GM18499 (cell line): ENCODE data around the gene GEMIN2.
A peak's percentile ranks its signal among the peaks of the same experiment; 100 is the strongest.
"Not testable (repeated sequence)": the region's sequence is repeated elsewhere in the genome, so short reads cannot be mapped to it uniquely, and the experiment has no call there.

Experiments used
- ATAC-seq: cut with Tn5 transposase; IDR thresholded peaks from one replicate; pipeline ENCODE4 v1.9.1; 2021; ENCODE audit warnings: moderate number of reproducible peaks; ENCODE audit not compliant: insufficient read depth, unreplicated experiment

The GEMIN2 gene, protein sequence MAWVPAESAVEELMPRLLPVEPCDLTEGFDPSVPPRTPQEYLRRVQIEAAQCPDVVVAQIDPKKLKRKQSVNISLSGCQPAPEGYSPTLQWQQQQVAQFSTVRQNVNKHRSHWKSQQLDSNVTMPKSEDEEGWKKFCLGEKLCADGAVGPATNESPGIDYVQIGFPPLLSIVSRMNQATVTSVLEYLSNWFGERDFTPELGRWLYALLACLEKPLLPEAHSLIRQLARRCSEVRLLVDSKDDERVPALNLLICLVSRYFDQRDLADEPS

DNA sequence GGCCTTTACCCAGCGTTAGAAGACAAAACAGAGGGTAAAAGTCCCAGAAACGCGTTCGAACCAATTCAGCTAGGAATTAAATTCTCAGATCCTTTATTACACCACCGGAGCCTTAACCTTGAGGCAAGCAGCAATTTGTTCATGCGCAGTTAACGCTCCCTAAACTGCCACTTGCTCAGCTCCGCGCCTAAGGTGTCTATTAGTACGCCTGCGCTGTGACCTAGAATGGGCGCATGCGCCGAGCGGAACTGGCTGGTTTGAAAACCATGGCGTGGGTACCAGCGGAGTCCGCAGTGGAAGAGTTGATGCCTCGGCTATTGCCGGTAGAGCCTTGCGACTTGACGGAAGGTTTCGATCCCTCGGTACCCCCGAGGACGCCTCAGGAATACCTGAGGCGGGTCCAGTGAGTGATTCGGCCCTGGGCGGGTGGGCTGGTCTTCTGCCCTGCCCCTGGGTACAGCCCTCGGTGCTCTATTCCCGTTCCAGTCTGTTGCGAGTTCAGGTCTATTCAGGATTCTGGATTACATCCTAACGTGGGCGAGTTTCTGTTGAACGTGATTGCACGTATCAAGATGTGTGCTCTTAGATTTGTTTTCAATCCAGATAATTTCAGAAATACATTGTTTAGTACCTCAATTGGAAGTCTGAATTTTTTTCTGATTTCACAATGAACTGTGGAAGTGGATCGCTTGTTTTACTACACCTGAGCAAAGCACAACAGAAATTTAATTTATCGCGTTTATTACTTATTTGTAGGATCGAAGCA is at the start of gene GEMIN2:
TSS of gene GEMIN2 (plus strand) at position 251 of the 766 bp plus-strand sequence. CDS start at position 267, 16 bp downstream.
- peak; percentile 85 for ATAC-seq

DNA sequence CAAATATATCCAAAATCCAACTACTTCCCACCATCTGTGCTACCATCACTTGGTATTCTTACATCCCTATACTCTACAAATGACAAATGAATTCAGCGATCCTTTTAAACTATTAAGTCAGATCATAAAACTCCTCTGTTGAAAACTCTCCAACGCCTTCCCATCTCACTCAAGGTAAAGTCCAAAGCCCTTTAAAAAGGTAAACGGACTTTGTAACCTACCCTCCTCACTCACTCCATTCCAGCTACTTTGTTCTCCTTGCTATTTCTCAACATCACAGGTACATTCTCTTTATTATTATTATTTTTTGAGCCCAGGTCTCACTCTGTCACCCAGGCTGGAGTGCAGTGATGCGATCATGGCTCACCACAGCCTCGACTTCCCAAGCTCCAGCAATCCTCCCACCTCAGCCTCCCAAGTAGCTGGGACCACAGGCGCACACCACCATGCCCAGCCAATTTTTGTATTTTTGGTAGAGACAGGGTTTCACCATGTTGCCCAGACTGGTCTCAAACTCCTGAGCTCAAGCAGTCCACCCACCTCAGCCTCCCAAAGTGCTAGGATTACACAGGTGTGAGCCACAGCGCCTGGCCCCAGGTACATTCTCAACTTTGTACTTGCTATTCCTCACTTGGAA is 44.8 kb upstream of the GEMIN2 start:
- not testable (repeated sequence) for ATAC-seq

DNA sequence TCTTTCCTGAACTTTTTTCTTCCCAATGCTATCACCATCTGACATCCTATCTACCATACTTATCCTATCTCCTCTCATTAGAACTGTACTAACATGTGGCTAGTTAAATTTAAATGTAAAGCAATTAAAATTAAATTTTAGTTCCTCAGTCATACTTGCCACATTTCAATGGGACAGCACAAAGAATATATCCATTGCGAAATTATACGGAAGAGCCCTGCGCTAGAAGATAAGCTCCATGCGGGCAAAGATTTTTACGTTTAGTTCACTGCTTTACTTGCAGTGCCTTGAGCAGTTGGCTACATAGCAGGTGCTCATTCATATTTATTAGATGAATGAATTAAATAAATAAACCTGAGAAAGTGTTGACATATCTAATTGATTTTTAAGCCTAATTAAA is 44.2 kb upstream of the GEMIN2 start:
- ATAC-seq: no peak

DNA sequence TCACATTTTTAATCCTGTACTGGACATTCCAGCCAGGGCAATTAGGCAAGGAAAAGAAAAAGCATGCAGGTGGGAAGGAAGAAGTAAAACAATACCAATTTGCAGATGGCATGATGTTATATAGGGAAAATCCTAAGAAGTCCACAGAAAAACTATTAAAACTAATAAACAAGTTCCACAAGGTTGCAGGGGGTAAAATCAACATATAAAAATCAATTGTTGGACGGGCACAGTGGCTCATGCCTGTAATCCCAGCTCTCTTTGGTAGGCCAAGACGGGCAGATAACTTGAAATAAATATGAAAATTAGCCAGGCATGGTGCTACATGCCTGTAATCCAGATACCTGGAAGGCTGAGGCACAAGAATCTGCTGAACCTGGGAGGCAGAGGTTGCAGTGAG is 43.0 kb upstream of the GEMIN2 start:
- ATAC-seq: no peak

DNA sequence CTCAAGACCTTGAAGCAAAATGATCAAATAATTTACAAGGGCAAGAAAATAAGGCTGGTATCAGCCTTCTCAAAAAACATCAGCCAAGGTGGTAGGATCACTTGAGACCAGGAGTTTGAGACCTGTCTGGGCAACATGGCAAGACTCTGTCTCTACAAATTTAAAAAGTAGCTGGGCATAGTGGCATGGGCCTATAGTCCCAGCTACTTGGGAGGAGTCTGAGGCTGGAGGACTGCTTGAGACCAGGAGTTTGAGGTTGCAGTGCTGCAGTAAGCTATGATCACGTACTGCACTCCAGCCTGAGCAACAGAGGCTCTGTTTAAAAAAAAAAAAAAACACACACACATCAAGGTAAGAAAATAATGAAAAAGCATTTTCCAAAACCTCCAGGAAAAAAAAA is 33.2 kb upstream of the GEMIN2 start:
- ATAC-seq: no peak

DNA sequence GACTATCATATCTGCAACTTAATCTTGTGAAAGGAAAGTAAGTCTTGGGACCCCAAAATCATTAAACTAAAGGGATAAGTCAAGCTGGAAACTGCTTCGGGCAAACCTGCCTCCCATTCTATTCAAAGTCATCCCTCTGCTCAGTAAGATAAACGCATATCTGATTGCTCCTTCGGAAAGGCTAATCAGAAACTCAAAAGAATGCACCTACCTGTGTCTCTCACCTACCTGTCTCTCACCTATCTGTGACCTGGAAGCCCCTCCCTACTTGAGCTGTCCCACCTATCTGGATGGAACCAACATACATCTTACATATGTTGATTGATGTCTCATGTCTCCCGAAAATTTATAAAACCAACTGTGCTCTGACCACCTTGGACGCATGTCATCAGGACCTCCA is 31.0 kb upstream of the GEMIN2 start:
- ATAC-seq: no peak

DNA sequence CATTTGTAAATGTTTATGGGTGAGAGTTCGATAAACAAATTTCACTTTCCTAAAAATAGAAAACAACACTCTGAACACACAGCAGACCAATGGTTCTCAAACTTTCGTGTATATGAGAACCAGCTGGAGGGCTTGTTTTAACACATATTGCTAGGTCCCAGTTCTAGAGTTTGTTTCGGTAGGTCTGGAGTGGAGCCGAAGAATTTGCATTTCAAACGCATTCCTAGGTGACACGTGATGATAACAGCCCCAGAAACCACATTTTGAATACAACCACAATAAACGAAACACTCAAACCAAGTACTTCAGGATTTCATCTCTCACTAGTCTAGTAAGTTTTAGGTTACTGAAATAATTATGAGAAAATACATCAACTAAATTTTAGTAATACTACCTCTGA is 28.2 kb upstream of the GEMIN2 start:
- no peak for ATAC-seq

DNA sequence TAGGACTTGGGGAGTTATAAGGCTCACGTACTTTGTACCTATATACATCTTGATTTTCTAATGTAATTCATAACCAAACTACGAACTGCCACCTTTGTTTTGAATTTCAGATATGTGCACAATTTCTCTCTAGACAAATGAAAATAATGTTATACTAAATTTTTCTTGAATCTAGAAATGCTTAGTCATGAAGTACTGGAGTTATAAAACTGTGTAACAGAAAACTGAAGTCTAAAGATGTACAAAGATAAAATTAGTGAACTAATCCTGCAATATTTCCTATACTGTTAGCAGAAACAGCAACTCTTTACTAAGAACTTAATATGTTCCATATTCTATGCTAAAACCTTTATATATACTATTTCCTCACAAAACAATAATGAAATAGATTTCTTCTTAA is 26.6 kb upstream of the GEMIN2 start:
- ATAC-seq: no peak

DNA sequence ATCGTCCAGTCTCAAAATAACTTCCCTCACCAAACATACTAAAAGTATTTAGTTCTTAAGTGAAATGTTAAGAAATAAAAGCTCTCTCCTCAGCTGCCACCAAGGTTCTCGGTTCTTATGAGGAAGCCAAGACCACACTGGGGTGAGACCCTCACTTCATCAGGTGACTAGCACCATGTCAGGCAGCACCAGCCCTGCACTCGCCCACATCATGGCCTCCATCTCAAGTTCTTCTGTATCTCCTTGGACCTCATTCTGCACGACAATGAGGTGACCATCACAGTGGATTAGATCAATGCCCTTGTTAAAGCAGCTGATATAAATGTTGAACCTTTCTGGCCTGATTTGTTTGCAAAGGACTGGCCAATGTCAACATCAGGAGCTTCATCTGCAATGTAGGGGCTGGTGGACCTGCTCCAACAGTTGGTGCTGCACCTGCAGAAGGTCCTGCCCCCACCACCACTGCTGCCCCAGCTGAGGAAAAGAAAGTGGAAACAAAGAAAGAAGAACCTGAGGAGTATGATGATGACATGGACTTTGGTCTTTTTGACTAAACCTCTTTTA is 23.5 kb upstream of the GEMIN2 start:
- ATAC-seq: no peak

DNA sequence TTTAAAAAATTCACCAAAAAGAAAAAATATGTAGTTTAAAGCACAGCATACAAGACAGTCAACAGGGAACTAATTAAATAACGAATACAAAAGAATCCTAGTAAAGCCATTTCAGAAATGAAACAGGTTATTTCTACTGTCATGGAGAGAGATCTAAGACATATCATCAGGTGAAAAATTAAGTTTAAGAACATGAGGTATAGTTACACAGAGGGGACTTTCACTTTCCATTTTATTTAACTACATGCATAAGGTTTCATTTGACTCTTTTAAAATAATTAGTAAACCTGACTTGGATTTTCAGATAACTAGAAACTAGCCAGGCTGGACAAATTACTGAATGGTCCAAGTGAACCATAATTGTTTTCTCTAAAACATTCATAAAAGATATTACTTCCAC is 22.4 kb upstream of the GEMIN2 start:
- ATAC-seq: no peak

DNA sequence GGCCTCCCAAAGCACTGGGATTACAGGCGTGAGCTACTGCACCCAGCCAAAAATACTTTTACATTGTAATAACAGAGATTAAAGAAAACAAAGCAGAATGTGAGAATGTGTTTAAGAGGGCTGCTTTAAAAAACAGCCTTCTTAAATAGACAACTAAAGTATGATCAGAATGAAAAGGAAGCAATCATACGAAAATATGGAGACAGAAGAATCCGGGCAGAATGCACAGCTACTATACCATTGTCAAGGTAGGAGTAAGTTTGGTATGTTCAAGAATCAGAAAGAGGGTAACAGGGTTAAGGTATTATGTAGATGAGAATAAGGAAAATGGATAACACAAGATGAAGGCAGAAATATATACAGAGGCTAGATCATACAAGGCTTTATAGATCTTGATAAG is 19.6 kb upstream of the GEMIN2 start:
- ATAC-seq: no peak

DNA sequence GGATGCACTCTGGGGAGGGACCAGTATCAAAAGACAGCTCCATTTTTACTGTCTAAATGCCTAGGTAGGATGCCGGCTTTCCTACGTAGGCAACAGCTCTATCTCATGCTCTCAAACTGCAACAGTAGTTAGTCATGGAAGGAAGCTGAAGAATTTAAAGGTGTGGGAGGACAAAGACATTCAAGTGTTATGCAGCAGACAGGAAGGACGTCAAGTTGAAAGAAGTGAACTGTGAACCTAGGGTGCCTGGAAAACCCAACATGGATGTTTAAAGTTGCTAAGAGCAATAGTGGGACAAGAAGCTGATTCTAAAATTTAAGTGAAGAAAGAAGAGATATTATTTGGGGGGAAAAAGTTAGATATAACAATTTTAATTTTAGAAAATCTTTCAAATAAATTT is 17.0 kb upstream of the GEMIN2 start:
- no peak for ATAC-seq

DNA sequence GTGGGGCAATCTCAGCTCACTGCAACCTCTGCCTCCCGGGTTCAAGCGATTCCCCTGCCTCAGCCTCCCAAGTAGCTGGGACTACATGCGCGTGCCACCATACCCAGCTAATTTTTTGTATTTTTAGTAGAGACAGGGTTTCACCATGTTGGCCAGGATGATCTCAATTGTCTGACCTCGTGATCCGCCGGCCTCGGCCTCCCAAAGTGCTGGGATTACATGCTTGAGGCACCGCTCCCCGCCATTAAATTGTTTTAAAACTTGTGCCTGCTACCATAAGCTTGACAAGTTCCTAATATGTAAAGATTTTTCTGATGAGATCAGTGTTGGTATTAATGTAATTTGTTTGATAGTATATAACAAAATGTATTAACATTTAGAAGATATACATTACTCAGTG is 14.9 kb upstream of the GEMIN2 start:
- not testable (repeated sequence) for ATAC-seq

DNA sequence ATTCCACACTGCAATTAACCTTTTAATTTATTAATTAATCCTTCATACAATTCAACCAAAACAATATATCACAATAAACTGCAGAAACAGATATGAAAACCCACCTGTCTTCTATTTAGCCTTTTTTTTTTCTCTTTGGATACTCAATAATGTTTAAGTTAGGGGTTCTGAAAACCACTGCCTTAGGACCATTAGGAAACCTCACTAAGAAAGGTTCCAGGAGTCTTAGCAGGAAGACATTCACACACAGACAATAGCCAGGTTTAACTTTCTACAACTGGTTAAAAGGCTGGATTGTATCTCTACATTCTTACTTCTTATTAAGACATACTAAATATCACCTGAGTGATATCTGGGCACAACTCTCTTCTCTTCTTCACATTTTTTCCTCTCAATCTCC is 14.4 kb upstream of the GEMIN2 start:
- no peak for ATAC-seq

DNA sequence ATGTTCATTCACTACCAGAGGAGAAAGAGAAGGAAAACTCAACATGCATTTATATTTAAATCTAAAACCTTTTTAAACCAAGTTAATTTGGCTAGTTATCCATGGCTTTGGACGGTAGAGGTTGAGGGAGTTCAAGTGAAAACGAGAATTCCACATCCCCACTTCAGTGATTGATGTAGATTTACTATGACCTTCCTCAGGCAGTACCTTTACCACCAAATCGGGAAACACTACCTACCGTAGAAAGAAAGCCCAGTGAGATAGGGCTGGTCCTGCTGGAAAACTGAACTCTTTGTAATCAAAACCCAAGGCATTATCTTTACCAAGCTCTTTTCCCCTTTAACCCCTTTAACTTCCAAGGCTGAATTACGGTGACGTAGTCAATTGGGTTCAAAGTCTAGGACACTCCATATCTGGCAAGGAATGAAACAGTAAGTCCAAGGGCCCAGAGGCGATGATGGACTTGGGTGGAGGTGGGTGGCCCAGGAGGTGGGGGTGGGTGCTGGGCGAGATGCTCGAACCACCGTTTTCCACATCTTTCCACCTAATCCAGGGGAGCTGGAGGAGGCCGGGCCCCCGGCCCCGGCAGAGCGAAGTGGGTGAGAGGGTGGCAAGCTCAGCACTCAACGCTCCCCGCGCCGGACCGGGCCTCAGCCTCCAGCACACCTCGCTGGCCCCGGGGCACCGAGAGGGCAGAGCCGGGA is 11.7 kb upstream of the GEMIN2 start:
- peak; percentile 3 for ATAC-seq

DNA sequence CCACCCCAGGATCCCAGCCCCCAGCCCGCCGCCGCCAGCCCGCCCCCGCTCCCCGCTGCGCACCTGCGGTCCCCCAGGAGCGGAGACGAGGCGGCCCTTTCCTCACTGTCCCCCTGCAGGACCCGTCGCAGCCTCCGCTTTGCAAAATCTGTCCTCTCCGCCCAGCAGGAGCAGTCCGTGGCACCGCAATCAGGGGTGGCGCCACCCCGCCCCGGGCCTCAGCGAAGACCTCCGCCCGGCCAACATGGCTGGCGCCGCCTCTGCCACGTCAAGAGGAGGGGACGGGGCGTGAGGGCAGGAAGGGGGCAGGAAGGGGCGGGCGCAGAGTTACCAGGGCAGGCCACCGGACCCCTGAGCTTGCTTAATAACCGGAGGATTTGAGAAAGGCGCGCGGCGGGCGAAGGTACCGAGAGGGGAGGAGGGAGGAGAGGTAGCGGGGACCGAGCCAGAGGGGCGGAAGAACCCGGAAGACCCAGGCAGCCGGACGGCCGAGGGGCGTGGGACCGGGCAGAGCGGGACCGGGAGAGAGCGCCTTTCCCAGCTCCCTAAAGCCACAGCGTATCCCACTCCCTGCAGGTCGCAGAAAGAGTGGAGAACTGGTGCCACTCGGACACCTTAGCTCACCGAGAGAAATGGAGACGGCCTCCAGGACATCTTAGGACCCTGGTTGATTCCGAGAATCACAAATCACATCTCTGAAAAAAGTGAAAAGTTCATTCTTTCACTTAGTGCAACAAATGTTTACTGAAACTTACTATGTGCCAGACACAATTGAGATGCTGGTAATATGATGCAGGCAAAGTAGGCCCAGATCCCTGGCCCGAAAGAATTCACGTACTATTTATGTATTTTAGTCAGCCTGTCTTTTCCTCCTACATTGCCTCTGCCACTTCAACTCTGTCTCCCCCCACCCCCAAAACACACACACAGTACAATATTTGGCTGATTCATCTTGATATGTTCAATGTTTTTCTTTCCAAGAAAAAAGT is 10.9 kb upstream of the GEMIN2 start, which contains the start of gene SEC23A:
TSS of gene SEC23A (minus strand) at position 267 of the 989 bp plus-strand sequence. CDS start 7,117 bp downstream, outside the sequence.
- ATAC-seq: peak; percentile 52

DNA sequence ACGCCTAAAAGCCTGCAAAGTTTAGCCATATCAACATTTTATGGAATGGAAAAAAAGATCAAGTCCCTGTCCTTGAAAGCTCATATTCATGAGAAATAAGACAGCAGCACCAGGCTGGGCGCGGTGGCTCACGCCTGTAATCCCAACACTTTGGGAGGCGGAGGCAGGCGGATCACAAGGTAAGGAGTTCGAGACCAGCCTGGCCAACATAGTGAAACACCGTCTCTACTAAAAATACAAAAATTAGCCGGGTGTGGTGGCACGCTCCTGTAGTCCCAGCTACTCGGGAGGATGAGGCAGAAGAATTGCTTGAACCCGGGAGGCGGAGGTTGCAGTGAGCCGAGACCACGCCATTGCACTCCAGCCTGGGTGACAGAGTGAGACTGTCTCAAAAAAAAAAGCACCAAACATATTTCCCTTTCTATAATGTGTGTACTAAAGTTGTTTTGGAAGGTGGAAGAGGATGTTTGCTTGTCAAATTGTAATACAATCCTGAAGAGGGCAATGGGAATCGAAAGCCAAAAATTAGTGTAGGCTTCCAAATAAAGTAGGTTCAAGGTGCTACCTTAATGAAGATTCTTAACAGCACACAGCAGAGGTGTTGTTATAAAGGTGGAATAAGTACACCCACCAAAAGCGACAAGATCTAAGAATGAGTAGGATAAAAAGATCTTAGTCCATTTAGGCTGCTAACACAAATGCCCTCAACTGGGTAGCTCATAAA is 9.9 kb upstream of the GEMIN2 start:
- ATAC-seq: not testable (repeated sequence)

DNA sequence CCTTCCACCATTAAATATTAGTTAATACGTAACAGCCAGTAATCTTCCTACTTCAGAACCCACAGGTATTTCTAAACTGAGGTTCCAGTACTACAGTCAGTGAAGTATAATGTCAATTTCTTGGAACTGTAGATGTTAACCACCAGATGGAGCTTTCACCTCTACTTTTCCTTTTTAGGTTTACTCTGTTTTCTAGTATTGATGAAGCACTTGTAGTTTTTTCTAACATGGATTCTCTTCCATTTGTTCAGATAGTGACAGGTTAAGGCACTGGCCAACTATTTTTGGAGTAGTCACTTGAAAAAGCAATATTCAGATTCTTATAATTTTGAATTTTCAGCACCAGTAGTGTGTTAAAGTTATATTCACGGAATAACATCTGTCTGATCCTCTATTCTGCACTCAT is 6.5 kb upstream of the GEMIN2 start:
- no peak for ATAC-seq

DNA sequence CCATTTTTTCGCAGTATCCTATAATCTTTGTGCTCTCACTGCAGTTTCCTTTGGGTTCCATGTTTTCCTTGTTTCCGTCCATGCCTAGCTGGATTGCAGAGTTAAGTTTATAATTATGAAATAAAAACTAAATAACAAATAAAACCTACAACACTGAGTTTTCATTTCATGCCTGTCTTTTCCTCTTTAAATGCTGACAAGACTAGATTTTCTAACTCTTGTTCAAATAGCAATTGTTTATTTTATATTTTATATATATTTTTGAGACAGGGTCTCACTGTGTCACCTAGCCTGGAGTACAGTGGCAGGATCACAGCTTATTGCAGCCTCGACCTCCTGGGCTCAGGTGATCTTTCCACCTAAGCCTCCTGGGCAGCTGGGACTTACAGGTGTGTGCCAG is 5.3 kb upstream of the GEMIN2 start:
- no peak for ATAC-seq
